ENCODE results near the gene GASK1A.
"Not testable (repeated sequence)": the region's sequence is repeated elsewhere in the genome, so short reads cannot be mapped to it uniquely, and the experiment has no call there.

The GASK1A gene

DNA sequence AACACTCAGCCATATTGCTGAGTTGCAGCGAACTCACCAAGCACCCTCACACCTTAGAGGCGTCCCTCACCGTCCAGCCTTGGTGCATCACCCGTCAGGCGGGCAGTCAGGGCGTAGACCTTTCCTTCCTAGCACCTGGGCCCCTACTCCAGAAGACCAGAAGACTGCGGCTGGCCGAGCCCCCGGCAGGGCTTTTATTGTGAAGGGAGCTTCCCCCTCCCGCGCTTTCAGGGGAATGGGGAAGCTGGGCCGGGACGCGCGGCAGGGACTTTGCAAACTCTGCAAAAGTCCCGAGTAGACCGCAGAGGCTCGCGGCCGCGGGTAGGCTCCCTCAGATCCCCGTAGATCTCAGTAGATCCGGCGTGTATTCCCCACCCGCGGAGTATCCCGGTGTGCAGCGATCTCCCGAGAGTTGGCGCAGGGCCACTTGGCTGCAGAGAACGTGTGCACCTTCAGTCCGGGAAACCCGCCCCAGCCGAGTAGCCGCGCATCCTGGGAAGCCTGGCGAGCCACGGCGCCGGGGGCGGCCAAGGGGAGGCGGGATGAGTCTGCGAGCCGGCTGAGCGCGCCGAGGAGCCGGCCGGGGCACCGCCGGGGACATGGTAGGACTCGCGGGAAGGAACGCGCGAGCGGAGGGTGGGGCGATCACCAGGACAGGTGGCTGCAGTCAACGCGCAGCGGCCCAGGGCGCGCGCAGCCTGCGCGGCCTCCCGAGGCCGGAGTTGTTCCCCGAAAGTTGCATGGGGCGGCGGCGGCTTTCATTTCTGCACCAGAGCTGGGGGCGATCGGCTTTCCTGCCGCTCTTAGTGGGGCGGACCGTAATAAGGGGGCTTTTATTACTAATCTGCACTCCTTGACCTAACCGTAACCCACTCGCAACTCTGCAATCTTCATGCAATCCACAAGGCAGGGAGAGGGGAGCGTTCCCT, at the start of gene GASK1A:
GASK1A (plus strand) TSS at position 268 of the 929 bp plus-strand sequence; CDS start at position 600, 332 bp downstream.
- peak in 1 of 4 experiments; percentile 7 for DNase-seq

DNA sequence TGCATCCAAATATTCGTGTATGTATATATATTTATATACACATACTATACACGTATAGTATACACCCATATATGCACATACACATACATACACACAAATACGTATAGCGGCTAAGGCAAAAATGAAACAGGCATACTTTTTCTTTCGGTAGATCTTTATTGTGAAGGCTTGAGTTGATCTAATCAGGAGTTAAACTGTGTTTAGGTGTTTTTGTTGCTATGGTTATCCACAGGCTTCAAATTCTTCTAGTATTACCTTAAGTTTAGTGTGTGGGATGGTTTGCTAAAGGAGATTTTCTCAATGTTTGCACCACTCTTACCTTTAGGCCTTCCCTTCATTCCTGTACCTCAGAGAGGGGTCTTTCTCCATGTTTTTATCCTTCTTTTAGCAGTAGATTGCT, 45.0 kb upstream of the GASK1A start:
- DNase-seq, result no peak

DNA sequence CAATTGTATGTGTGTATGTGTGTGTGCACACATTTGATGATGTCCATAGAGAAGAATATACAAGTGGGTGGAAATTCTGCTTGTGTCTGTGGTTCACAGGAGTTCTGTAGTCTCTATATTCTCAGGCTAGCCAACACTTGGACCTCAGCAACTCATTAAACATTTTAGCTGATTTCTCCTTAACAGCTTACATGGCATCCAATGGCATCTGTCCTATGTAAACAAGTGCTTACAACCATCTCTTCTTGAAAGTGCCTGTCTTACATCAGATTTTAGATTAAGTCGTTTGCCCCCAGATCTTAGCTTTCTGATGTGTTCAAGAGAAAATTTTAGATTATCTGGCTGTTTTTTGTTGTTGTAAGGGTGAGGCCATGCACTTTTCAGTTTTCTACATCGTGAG, 44.2 kb upstream of the GASK1A start:
- no peak for DNase-seq

DNA sequence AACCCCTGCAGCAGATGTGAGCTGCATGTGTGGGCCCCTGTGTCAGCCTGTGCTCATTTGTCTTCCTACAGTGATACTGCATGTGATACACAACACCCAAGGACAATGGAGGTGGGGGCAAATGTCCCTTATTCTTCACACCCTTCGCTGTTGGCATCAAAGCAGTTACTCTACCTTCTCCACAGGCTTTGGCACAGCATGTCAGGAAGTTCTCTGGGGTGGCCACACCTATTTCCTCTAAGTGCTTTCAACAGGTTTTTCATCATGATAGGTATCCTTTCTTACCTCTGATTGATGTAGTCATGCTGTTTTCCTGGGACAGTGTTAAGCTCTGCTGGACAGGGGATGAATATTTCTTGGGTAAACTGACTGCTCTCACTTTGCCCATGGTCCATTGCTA, 43.6 kb upstream of the GASK1A start:
- DNase-seq, result no peak

DNA sequence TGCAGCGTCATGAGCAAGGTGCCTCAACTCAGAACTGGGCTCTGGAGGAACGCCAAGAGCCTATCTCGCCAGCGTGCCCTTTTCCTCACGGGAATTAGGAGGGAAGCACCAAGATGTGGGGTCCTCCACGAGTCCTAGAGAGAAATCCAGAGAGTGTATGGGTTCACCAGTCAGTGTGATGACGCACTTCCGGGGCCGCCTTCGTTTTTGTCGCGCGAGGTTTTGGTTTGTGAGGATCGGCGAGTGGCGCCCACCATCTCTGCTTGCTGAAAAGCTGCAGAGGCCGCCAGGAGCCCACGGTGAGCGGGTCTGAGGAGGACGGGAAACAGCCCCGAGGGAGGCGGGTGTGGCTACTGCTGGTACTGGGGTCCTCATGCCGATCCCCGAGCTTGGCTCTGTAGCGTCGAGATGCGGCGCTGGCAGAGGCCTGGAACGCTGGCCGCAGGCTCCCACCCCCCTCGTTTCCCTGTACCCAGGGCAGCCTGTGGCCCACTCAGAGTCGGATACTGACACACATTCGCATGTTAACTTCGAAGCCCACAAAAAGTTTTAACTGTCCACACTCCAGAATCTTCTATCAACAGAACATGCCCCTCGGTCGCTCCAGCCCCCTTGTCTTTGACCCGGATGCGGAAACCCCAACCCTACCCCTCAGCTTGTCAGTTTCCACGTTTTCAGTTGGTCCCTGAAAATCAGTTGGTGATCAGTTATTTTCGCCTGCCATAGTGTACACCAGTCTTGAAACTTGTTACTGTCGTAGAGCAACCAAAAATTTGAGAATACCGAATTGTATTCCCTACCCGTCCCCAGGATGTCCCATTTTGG, 42.7 kb upstream of the GASK1A start:
- no peak for DNase-seq

DNA sequence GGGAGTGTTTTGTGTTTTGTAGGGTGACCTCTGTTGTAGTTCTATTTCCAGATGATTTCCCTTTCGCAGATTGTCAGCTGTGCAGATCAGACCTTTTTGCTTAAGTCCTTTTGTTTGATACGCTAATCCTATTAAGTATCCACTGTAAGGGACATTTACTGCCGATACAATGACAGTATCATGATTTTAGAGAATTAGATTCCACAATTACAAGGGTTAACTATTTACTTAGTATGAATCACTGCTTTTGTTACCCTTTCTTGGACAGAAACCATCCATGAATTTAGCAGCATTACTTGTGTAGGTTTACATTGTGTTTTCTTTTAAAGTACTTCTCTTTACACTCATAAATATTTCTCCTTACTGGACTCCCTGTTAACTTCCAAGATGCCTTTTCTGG, 41.8 kb upstream of the GASK1A start:
- DNase-seq, result no peak

DNA sequence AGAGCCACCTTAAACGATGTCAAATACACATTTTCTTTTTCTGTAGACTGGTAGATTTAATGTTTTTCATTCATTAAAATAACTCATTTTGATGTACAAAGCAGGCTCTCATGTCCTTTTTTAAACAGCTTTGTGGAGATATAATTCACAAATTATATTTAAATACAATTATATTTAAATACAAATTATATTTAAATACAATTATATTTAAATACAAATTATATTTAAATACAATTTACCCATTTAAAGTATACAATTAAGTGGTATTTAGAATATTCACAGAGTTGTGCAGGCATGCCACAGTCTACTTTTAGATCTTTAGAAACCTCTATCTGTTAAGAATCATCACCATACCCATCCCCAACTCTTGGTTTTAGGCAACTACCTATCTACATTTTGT, 36.4 kb upstream of the GASK1A start:
- no peak for DNase-seq

DNA sequence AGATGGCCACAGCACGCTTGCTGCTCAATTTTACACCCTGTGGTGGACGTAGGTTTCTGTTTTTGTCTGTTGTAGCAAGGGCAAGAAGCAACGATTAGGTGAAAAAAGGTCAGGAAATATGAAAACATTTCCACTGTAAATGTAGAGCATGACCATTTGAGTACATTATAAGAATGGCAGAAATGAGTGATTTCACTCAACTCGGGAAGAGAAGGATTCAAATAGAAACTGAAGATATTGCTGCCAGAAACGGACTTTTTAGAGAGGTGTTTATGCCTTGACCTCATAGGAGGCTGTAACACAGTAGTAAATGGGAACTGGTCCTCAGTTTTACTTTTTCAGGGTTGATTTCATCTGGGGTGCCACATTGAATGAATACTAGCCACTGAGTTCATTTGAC, 33.1 kb upstream of the GASK1A start:
- no peak for DNase-seq

DNA sequence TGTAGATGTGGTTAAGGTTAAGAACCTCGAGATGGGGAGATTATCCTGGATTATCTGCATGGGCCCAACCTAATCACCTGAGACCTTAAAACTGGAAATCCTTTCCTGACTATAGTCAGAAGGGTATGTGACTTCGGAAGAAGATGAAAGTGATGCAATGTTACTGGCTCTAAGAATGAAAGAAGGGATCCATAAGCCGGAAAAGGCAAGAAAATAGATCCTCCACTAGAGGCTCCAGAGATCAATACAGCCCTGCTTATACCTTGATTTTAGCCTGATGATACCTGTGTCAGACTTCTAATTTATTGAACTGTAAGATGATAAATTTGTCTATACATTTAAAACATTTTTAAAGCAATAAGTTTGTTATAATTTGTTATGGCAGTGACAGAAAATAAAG, 21.5 kb upstream of the GASK1A start:
- no peak for DNase-seq

DNA sequence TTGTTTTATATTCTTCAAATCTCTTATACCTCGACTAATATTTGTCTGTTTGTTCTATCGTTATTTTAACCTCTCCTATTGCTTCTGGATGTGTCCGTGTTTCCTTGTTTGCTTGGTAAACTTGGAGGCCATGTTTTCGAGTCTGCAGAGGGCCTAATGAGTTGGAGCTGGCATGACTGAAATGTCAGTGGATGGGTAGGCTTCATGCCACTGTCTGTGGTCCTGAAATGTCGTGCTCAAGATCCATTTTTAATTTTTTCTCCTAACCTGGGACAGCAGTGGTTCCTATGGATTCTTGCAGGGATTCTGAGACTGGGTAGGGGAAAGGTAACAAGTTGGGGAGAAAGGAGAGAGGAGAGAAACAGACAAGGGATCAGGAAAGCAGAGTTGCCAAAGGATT, 18.8 kb upstream of the GASK1A start:
- DNase-seq, result no peak

DNA sequence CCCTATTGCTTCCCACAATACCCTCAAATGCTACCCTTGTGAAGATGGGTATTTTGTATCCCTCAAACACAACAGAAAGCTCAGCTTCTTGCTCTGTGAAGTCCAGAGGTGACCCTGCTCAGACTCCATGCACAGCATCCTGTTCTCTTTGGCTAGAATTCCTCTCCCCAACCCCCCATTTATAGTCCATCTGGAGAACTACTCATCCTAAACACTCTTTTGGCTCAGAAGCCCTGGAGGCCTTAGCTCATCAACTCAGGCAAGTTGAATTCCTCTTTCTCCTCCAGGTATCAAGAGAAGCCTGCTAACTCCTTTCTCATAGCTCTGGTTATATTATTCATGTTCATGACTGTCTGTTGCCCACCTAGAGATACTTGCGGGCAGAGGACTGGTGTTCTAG, 18.3 kb upstream of the GASK1A start:
- DNase-seq, result no peak

DNA sequence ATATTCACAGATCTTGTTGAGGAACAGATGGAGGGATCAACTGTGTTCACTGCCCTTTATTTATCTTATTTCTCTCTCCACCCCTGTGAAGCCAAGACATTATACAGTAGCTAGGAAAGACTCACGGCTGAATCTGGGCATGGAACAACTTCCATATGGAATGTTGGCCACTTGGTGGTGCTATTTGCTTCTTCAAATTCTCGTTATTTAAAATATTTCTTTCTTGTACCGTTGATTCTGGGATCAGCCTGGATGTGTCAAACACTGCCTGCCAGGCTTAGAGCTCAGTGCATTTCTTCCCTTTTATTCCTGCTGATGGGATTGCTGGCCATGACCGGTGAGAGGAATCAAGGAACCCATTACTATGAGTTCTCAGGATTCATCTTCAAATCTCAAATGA, 17.5 kb upstream of the GASK1A start:
- DNase-seq, result no peak

DNA sequence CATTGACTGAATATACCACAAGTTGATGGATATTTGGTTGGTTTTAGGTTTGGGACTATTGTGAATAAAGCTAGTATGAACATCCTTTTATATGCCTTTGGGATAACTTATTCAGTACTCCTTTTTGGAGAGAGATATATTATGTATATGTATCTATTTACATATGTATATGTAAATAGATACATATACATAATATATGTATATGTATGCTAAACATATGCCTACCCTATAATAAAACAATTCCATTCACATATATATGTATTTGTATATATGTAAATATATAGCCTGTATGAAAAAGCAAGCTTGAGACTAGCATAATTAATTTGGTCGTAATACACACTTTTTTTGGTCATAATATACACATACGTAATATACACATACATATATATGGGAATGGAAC, 15.8 kb upstream of the GASK1A start:
- DNase-seq, result no peak

DNA sequence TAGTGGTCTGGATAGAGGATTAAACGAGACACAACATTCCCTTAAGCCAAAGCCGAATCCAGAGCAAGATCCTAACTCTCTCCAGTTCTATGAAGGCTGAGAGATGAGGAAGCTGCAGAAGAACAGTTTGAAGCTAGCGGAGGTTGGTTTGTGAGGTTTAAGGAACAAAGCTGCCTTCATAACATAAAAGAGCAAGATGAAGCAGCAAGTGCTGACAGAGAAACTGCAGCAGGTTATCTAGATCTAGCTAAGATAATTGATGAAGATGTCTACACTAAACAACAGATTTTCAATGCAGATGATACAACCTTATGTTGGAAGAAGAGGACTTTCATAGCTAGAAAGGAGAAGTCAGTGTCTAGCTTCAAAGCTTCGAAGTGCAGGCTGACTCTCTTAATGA, 14.8 kb upstream of the GASK1A start:
- no peak for DNase-seq

DNA sequence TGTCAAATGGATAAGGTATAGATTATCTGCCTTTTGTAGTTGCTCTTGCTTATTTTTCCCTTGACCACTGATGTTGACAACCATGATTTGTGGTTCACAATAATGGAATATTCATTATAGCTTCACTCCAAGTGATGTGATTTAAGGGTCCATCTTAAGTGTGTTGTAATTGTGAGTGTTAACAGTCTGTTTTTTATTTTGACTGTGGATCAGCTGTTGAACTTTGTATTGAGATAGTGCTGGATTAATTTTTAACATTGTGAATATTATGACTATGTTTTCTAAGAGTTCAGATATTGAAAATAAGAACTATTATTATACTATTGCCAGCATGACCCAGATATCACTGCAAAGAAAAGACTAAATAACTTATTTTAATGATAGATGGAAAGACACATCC, 8.6 kb upstream of the GASK1A start:
- no peak for DNase-seq

DNA sequence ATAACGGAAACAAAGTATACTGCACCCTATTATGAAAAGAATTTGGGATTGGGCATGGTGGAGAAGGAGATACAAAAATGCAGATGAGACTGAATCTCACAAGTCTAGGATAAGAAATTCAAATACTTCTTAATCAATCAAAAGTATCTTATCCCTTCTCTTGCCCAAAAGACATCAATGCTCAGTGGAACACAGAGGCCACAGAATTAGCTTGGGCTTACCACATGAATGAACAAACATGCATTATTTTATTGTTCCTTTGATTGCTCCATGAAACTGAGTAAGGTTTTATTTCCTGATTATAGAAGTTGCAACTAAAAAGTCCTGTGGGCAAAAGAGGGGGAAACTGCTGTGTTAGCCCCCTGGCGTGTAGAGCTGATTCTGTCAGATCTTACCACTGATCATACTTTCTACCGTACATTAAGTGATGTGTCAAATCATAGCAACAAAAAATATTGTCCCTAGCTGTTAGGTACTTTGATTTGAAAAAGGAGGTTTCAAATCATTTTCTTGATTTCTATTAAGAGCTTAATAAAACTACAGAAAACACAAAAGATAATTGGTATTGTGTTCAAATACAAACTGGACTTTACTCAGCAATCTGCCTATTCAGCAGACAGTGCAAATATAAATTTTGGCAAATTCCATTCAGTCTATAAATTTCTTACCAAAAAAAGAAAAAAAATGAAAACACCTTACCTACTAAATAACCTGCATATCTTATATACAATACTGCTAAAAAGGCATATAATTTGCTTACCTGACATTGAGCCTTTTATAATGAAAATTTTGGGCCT, 7.9 kb upstream of the GASK1A start:
- DNase-seq, result no peak

DNA sequence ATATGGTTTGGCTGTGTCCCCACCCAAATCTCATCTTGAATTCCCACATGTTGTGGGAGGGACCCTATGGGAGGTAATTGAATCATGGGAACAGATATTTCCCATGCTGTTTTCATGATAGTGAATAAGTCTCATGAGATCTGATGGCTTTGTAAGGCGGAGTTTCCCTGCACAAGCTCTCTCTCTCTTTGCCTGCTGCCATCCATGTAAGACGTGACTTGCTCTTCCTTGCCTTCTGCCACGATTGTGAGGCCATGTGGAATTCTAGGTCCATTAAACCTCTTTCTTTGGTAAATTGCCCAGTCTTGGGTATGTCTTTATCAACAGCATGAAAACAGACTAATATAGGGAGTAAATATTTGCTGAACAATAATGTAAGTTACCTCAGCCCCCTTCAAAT, 4.2 kb upstream of the GASK1A start:
- DNase-seq, result not testable (repeated sequence)

DNA sequence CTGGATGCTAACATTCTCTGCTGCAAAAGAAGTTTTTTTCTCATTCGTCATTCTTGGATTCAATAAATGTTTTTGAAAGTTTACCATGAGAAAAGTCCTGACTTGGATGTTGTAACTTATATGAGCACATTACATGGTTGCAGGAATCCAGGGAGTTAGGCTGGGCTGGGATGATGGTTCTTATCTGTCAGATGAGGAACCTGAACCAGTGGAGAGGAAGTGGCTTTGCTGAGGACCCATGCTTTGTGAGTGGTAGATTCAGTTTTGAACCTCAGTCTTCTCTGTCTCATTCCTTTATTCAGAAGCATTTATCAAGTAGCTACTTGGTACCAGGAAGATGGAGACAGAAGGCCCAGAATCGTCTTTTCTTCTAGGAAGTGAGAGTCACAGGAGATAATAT, 3.7 kb upstream of the GASK1A start:
- DNase-seq, result no peak

DNA sequence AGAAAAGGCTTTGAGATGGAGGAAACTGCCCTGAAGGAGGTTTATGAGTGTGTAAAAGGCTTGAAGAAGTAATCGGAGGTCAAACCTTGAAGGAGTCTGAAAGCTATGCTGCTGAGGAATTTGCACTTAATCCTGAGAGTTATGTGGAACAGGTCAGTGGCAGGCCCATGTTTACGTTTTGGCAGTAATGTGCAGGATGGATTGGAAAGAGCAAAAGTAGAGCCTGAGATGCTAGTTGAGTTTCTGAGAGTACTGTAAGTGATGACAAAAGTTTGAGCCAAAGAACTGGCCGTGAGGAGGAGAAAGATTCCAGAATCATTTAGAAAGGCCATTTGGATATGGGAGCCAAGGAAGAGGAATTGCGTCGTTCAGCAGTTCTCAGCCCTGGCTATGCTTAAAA, 3.2 kb upstream of the GASK1A start:
- DNase-seq, result no peak

DNA sequence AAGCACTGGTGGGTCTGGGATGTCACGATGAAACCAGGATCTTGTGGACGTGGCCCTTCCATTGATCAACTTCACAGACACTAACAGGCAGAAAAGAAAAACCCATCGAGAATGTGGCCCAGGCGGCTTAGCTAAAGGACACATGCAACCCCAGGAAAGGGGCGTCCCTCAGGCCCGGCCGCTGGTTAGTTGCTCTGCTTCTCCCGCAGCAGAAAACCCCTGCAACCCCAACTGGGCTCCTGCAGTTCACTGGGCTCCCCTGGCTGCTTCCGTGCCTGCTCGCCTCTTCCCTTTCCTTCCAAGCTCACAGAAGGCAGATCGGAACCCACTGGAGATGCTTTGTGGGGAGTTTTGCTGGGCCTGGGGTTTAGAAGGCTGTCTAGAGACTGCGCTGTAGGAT, 1.1 kb downstream of the GASK1A start:
- no peak for DNase-seq

DNA sequence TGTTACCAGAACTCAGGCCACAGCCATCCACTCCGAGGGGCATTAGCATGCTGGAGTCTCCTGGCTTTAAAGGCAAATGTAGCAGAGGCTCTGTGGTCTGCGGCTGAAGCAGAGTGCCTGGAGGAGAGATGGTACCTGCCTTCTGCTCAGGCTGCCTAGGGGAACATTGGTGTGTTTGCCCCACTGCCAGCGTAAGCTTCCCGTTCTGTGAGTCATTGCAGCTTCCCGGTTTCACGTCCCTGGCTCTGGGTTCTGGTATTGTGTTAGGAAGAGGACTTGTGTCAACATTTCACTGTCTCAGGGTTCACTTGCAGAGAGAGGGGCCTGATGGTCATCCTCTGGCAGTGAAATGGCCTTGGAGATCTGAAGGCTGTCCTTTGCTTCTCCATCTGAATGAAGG, 1.8 kb downstream of the GASK1A start:
- no peak for DNase-seq

DNA sequence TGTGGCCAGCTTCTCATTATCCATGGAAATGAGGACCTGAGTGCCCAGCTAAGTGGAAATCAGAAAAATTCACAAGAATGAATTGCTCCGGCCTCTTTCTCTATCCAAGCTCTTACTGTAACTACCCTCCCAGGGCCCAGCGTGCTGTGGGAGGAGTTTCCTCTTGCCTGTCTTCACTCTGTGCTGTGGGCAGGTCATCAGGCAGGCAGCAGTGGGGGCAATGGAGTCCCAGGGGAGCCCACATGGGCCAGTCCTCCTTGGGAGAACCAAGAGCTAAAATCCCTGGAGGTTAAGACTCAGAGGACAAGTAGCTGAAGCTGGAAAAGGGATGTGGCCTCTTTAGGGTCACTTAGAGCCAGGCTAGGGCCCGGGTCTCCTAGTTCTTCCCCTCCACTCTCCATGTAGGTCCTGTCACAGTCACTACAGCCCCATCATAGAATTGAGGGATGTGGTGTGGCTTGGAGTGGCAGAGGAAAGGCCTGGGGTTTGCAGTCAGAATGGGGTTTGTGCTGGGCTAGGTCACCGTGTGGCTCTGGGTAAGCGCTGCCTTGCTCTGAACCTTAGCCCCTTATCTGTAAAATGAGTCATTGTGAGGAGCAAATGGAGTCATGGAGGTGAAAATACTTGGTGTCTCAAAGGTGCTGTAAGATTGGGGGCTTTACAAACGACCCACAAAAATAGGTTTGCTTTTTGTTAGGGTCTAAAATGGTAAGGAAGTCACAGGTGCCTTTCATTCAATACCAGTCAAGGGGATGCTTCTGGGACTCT, 3.7 kb downstream of the GASK1A start:
- DNase-seq, result no peak

DNA sequence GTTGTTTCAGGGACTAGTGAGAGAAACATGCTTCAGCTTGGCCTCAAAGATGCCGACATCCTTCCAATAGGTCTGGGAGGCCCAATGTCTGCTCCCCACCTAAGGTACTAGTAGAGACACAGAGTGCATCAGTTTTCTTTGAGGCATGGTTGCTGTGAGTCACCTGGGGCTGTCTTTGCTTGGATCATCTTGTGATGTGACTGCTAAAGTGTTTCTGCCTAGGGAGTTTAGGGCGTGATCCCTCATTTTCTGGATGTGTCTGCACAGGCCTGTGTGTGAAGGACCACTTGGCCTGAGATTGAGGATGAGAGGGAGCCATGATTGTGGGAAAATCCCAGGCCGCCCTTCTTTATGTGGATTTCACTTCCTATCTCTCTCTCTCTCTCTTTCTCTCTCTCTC, 4.8 kb downstream of the GASK1A start:
- DNase-seq, result no peak

Measured in activated CD4-positive, CD25-positive, alpha-beta regulatory T cell (primary cell).